Osteocyte (in vitro differentiated cells): ENCODE data around the gene ZNF292. TPM values are rescaled to one million over a fixed set of nuclear protein-coding genes. Genes with fewer than 3 reads are reported as not detected.

ENCODE experiments used
- DNase-seq: peaks from one replicate; pipeline ENCODE4 v3.0.0; 2021; ENCODE audit warnings: mixed read lengths; ENCODE audit not compliant: unreplicated experiment; ENCODE audit errors: extremely low spot score
- H3K27ac Mint-ChIP-seq: one replicate; pipeline ENCODE4 v1.8.0; 2021; ENCODE audit warnings: mild to moderate bottlenecking, mixed read lengths; ENCODE audit not compliant: unreplicated experiment
- H3K27me3 Mint-ChIP-seq: one replicate; pipeline ENCODE4 v1.8.0; 2021; ENCODE audit warnings: mixed read lengths; ENCODE audit not compliant: unreplicated experiment
- H3K36me3 Mint-ChIP-seq: one replicate; pipeline ENCODE4 v1.8.0; 2021; ENCODE audit warnings: mixed read lengths; ENCODE audit not compliant: unreplicated experiment
- H3K4me1 Mint-ChIP-seq: one replicate; pipeline ENCODE4 v1.8.0; 2021; ENCODE audit warnings: mixed read lengths; ENCODE audit not compliant: unreplicated experiment
- H3K4me3 Mint-ChIP-seq: one replicate; pipeline ENCODE4 v1.8.0; 2021; ENCODE audit warnings: mild to moderate bottlenecking, moderate library complexity, mixed read lengths; ENCODE audit not compliant: unreplicated experiment
- H3K9me3 Mint-ChIP-seq: one replicate; pipeline ENCODE4 v1.8.0; 2021; ENCODE audit warnings: mixed read lengths; ENCODE audit not compliant: unreplicated experiment
- total RNA-seq: library from RNA; stranded (reverse); gene quantifications from 2 replicates; pipeline ENCODE4 v1.2.1, GENCODE V29; 2021
- TF ChIP-seq, protein P1 (sequence below): fragments of 200-600 bp; sonication (generic); IDR thresholded peaks from 2 replicates; pipeline ENCODE4 v1.5.0; 2021; ENCODE audit warnings: antibody characterized with exemption, mild to moderate bottlenecking, moderate library complexity

ZNF292 gene
- total RNA-seq, 1 donor from 2014 or later = 38.8 TPM

DNA sequence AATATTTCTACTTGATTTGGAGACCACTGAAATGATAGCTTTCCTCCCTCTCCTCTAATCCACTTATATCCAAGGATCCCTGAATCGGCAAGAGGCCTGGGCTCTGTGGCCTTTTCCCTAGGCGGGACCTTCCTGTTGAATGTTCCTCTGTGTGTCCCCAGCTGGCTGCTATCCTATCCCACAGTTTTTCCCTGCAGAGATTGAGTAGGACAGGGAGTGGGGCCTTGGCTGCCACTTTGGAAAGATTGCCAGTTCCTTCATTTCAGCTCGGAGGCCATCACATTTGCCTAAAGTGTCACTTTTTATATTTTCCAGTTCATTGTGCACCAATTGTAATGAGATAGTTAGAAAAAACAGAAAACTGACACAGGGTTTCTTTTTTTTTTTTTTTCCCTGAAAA, 128.1 kb downstream of the ZNF292 start:
- TF ChIP-seq, protein P1, sequence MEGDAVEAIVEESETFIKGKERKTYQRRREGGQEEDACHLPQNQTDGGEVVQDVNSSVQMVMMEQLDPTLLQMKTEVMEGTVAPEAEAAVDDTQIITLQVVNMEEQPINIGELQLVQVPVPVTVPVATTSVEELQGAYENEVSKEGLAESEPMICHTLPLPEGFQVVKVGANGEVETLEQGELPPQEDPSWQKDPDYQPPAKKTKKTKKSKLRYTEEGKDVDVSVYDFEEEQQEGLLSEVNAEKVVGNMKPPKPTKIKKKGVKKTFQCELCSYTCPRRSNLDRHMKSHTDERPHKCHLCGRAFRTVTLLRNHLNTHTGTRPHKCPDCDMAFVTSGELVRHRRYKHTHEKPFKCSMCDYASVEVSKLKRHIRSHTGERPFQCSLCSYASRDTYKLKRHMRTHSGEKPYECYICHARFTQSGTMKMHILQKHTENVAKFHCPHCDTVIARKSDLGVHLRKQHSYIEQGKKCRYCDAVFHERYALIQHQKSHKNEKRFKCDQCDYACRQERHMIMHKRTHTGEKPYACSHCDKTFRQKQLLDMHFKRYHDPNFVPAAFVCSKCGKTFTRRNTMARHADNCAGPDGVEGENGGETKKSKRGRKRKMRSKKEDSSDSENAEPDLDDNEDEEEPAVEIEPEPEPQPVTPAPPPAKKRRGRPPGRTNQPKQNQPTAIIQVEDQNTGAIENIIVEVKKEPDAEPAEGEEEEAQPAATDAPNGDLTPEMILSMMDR = no peak
- Mint-ChIP-seq H3K9me3 (no peaks in the 10 kb centered on the region), H3K4me3 (no peak overlapping the region), H3K27me3 (peaks cover 19% of the 10 kb centered on the region), H3K36me3 (no peaks in the 10 kb centered on the region), H3K4me1 (no peaks in the 10 kb centered on the region), H3K27ac (no peak overlapping the region)
- no peak for DNase-seq

DNA sequence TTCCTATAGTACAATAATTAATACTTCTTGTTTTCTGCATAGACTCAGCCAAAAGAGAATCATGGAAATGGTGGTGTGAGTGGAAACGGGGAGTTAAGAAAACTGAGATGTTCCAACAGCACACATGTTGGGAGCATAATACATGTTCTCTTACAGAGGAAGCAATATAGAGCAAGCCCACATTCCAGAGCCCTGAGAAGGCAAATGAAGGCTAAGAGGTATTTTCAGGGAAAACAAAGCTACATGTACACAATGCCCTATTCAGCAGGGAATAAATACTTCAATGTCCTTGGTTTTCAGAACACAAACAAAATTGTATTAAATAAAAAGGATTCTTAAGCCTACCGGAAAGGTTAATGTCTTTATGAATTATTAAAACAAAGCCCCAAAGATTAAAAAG, 131.9 kb downstream of the ZNF292 start:
- H3K27ac Mint-ChIP-seq = no peak overlapping the region
- H3K4me1 Mint-ChIP-seq = no peaks in the 10 kb centered on the region
- TF ChIP-seq, protein P1 = no peak
- H3K4me3 Mint-ChIP-seq = no peak overlapping the region
- no peak for DNase-seq
- no peaks in the 10 kb centered on the region for H3K36me3 Mint-ChIP-seq
- H3K27me3 Mint-ChIP-seq = peaks cover 25% of the 10 kb centered on the region
- no peaks in the 10 kb centered on the region for H3K9me3 Mint-ChIP-seq

DNA sequence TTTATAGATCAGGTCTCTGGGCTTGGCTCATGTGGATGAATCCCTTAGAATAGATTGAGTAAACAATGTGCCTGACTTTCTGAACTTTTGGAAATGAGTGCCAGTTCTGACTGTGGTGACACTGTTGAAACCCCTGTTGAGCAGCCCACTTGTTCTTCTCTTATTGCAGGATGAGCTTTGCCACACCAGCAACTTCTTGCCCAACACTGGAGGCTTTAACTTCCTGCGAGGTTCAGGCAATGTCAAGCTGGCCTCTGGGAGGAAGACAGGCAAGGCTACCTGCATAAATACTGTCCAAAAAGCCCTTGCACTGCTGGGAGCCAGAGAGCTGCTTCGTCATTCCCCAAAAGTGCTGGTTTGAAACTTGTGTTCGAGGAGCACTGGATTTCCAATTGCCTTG, 134.2 kb downstream of the ZNF292 start:
- H3K27me3 Mint-ChIP-seq = peaks cover 25% of the 10 kb centered on the region
- H3K36me3 Mint-ChIP-seq = no peaks in the 10 kb centered on the region
- H3K4me1 Mint-ChIP-seq = no peaks in the 10 kb centered on the region
- DNase-seq = no peak
- no peak overlapping the region for H3K27ac Mint-ChIP-seq
- no peak overlapping the region for H3K4me3 Mint-ChIP-seq
- TF ChIP-seq, protein P1 = no peak
- H3K9me3 Mint-ChIP-seq = no peaks in the 10 kb centered on the region

DNA sequence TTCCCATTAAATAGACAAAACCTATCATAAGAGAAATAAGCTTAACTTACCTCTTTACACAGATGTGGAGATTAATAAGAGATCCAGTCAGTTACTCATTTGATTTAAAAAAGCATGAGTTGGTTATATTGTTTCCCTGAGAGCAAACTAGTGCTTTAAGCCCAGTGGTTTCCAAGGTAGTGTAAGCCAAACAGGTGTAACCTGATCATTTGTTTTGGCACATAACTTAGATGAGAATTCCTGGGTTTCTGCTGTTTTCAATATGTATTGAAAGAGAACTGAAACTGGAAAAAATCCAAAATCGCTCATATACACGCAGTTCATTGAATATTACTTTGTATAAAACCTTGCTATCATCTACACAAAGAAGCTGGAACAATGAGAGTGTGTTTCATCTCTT, 136.5 kb downstream of the ZNF292 start:
- H3K36me3 Mint-ChIP-seq = no peaks in the 10 kb centered on the region
- H3K9me3 Mint-ChIP-seq = no peaks in the 10 kb centered on the region
- peaks cover 29% of the 10 kb centered on the region for H3K27me3 Mint-ChIP-seq
- H3K4me3 Mint-ChIP-seq = no peak overlapping the region
- no peak overlapping the region for H3K27ac Mint-ChIP-seq
- no peaks in the 10 kb centered on the region for H3K4me1 Mint-ChIP-seq
- DNase-seq = no peak
- TF ChIP-seq, protein P1 = no peak

DNA sequence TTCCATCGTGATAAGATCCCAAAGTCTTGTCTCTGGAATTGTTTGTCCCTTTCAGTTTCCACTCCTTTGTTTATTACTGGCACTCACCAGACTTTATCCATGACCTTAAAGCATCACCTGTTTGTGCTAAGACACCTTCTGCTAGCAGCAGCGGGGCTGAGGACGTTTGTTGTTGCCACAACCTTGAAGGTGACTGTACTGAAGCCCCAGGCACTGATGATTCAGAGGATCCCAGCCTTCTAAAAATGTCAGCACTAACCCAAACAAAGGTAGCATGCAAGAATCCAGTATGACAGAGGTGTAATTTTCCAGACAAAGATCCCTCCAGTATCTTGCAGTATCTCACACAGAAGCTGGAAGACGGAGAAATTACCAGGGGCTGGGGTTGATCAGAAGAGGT, 138.2 kb downstream of the ZNF292 start:
- Mint-ChIP-seq H3K9me3 (no peaks in the 10 kb centered on the region), H3K4me3 (no peak overlapping the region), H3K27ac (no peak overlapping the region), H3K4me1 (no peaks in the 10 kb centered on the region), H3K36me3 (no peaks in the 10 kb centered on the region), H3K27me3 (peaks cover 32% of the 10 kb centered on the region)
- TF ChIP-seq, protein P1 = no peak
- no peak for DNase-seq
